SK-N-SH (cell line): ENCODE results near the gene BRD3. TPM values are rescaled to one million over a fixed set of nuclear protein-coding genes. Genes with fewer than 3 reads are reported as not detected.

Experiments
- CTCF ChIA-PET: fragments of 300-600, 350-600 bp; formaldehyde crosslinking; extraction: SDS; loops from one replicate; lab custom pipeline; 2021; lab: Yijun Ruan, JAX
- POLR2A ChIA-PET: fragments of 350-600 bp; sonication (Branson Sonifier 250); formaldehyde crosslinking; extraction: SDS; loops from one replicate; lab custom pipeline; 2020; ENCODE audit warnings: antibody characterized with exemption, inconsistent platforms; lab: Yijun Ruan, JAX
- DNase-seq: peaks from one replicate; pipeline ENCODE4 v3.0.0; 2012
- H2AFZ ChIP-seq: fragments of 200-600 bp; sonication (generic); 2 replicates; pipeline ENCODE4 v1.8.1; 2016; ENCODE audit warnings: antibody characterized with exemption, mild to moderate bottlenecking, low read depth
- H3F3A ChIP-seq: fragments of 200-600 bp; sonication (generic); replicated peaks from 2 replicates; pipeline ENCODE3; 2016; ENCODE audit warnings: antibody characterized with exemption, mild to moderate bottlenecking; ENCODE audit not compliant: insufficient read depth
- H3K27ac ChIP-seq, 2 experiments: fragments of 200-500 bp in 1 of 2; fragments of 200-600 bp in 1 of 2; sonication (Bioruptor generic) in 1 of 2; sonication (generic), shearing (Covaris generic) in 1 of 2; 2 replicates each; pipeline versions ENCODE4 v1.5.1 to v1.6.1; 2014 to 2016; ENCODE audit warnings: low read depth in 2 of 2, inconsistent platforms in 1 of 2, low read length in 1 of 2, mild to moderate bottlenecking in 1 of 2, mixed read lengths in 1 of 2
- H3K27me3 ChIP-seq: fragments of 200-600 bp; sonication (generic), shearing (Covaris generic); 2 replicates; pipeline ENCODE4 v1.6.1; 2016; ENCODE audit warnings: mixed run types; ENCODE audit not compliant: insufficient read depth
- H3K36me3 ChIP-seq, 2 experiments: fragments of 200-500 bp in 1 of 2; fragments of 200-600 bp in 1 of 2; sonication (Bioruptor generic) in 1 of 2; sonication (generic) in 1 of 2; replicated peaks in 1 of 2; 2 replicates each; pipeline versions ENCODE3 to v1.5.1; 2014 to 2016; ENCODE audit warnings: low read length in 1 of 2, mild to moderate bottlenecking in 1 of 2; ENCODE audit not compliant: insufficient read depth in 2 of 2, control insufficient read depth in 1 of 2
- H3K4me1 ChIP-seq, 2 experiments: fragments of 200-500 bp in 1 of 2; fragments of 200-600 bp in 1 of 2; sonication (Bioruptor generic) in 1 of 2; sonication (generic), shearing (Covaris generic) in 1 of 2; 2 replicates each; pipeline versions ENCODE4 v1.5.1 to v1.6.1; 2014 to 2016; ENCODE audit warnings: low read depth in 1 of 2, low read length in 1 of 2, mixed run types in 1 of 2; ENCODE audit not compliant: insufficient read depth in 2 of 2, control insufficient read depth in 1 of 2
- H3K4me2 ChIP-seq: fragments of 200-600 bp; sonication (generic), shearing (Covaris generic); 2 replicates; pipeline ENCODE4 v1.6.1; 2017; ENCODE audit warnings: mixed run types
- H3K4me3 ChIP-seq, 2 experiments: fragments of 200-500 bp in 1 of 2; fragments of 200-600 bp in 1 of 2; sonication (Bioruptor generic) in 1 of 2; sonication (generic), shearing (Covaris generic) in 1 of 2; 2 replicates each; pipeline versions ENCODE4 v1.5.1 to v1.8.1; 2014 to 2016; ENCODE audit warnings: low read depth in 2 of 2, inconsistent platforms in 1 of 2, low read length in 1 of 2, mild to moderate bottlenecking in 1 of 2, mixed read lengths in 1 of 2, moderate library complexity in 1 of 2
- H3K79me2 ChIP-seq: fragments of 200-600 bp; sonication (generic); 2 replicates; pipeline ENCODE4 v1.8.1; 2017; ENCODE audit warnings: mild to moderate bottlenecking; ENCODE audit not compliant: insufficient read depth
- H3K9ac ChIP-seq: fragments of 200-600 bp; sonication (generic); 2 replicates; pipeline ENCODE4 v1.6.1; 2017; ENCODE audit warnings: mixed run types
- H3K9me2 ChIP-seq: fragments of 200-600 bp; sonication (generic); 2 replicates; pipeline ENCODE4 v1.6.1; 2017; ENCODE audit warnings: mixed run types
- H3K9me3 ChIP-seq: fragments of 200-600 bp; sonication (generic); 2 replicates; pipeline ENCODE4 v1.6.1; 2017; ENCODE audit warnings: mixed run types, mild to moderate bottlenecking, moderate library complexity
- H4K20me1 ChIP-seq: fragments of 200-600 bp; sonication (generic); 2 replicates; pipeline ENCODE4 v1.6.1; 2017; ENCODE audit warnings: mild to moderate bottlenecking, mixed run types; ENCODE audit not compliant: insufficient read depth
- CHD2 ChIP-seq: fragments of 150-350 bp; IDR thresholded peaks from 2 replicates; pipeline ENCODE4 v1.6.1; 2018; ENCODE audit warnings: low read length; ENCODE audit not compliant: partially characterized antibody
- ELF1 ChIP-seq: IDR thresholded peaks from 2 replicates; pipeline ENCODE4 v1.4.0; 2012
- FOXM1 ChIP-seq: IDR thresholded peaks from 2 replicates; pipeline ENCODE4 v1.4.0; 2012; ENCODE audit warnings: low read depth, mild to moderate bottlenecking
- GABPA ChIP-seq: IDR thresholded peaks from 2 replicates; pipeline ENCODE4 v1.4.0; 2012; ENCODE audit warnings: low read depth, mild to moderate bottlenecking
- NRF1 ChIP-seq: IDR thresholded peaks from 2 replicates; pipeline ENCODE4 v1.6.1; 2012; ENCODE audit warnings: low read depth, mild to moderate bottlenecking, low read length
- RAD21 ChIP-seq: IDR thresholded peaks from 2 replicates; pipeline ENCODE4 v1.6.1; 2012; ENCODE audit warnings: mild to moderate bottlenecking, low read length
- REST ChIP-seq: IDR thresholded peaks from 2 replicates; pipeline ENCODE4 v1.6.1; 2012; ENCODE audit warnings: mild to moderate bottlenecking, low read depth, low read length, moderate library complexity
- RFX5 ChIP-seq: IDR thresholded peaks from 2 replicates; pipeline ENCODE4 v1.6.1; 2012; ENCODE audit warnings: mild to moderate bottlenecking, improper control_type of control experiment, low read length
- RXRA ChIP-seq: IDR thresholded peaks from 2 replicates; pipeline ENCODE4 v1.4.0; 2012; ENCODE audit warnings: low read depth, mild to moderate bottlenecking, borderline replicate concordance
- SIN3A ChIP-seq: IDR thresholded peaks from 2 replicates; pipeline ENCODE4 v1.6.1; 2012; ENCODE audit warnings: low read depth, mild to moderate bottlenecking, low read length, moderate library complexity, borderline replicate concordance
- SMC3 ChIP-seq: IDR thresholded peaks from 2 replicates; pipeline ENCODE4 v1.6.1; 2012; ENCODE audit warnings: low read depth, low read length, improper control_type of control experiment
- TCF12 ChIP-seq: IDR thresholded peaks from 2 replicates; pipeline ENCODE4 v1.4.0; 2012
- WGBS: methylation state at CpG from one replicate; pipeline ENCODE4 v1.1.6; 2017; ENCODE audit warnings: low lambda C conversion rate; 5-methylcytosine and 5-hydroxymethylcytosine counted together
- polyA plus RNA-seq, 3 experiments: library from polyadenylated mRNA; depleted of rRNA; stranded (reverse); fragments of >200 nt; gene quantifications; 2 replicates each; pipeline ENCODE4 v1.2.3, GENCODE V29; 2012

Gene BRD3
- polyA plus RNA-seq, 1 of the 3 experiments (the other 2 are of a cell fraction), result 11.4 TPM

- TF ChIP-seq REST (no peak), RAD21 (no peak), GABPA (no peak), FOXM1 (no peak), TCF12 (no peak), SIN3A (0 out of 2 replicates have a peak, but pooled peaks have one; percentile 5), RXRA (no peak), NRF1 (peak; percentile 46; the same call in 1 of the 2 replicates)
Measured at GRCh38 chr9:134067904-134068743, at the start of gene BRD3 (continued).

- whole genome bisulfite sequencing, result 85% methylated on average over 6 of the region's 6 CpGs
Measured at GRCh38 chr9:134112561-134112960, 44.7 kb upstream of the BRD3 start.

GRCh38 chr9:134111064-134111463 is 43.2 kb upstream of the BRD3 start:
- H3K79me2 ChIP-seq, result no peaks in the 10 kb centered on the region
- no peak overlapping the region for H3K4me2 ChIP-seq
- 45% methylated on average over 3 of the region's 9 CpGs for WGBS
- no peak overlapping the region for H3K4me3 ChIP-seq
- ChIA-PET POLR2A (no interaction called here), CTCF (no interaction called here)
- H4K20me1 ChIP-seq, result no peaks in the 10 kb centered on the region
- H2AFZ ChIP-seq, result no peak overlapping the region
- no peaks in the 10 kb centered on the region for H3K4me1 ChIP-seq
- H3K9me2 ChIP-seq, result no peaks in the 10 kb centered on the region
- no peaks in the 10 kb centered on the region; the same call in 1 of the 2 replicates for H3K27me3 ChIP-seq
- DNase-seq, result no peak
- H3K36me3 ChIP-seq, result no peaks in the 10 kb centered on the region
- H3K27ac ChIP-seq, result no peak overlapping the region
- TF ChIP-seq SIN3A, result no peak
- no peak for TF ChIP-seq RFX5
- no peak for TF ChIP-seq SMC3
- TF ChIP-seq ELF1, result no peak
- no peak for TF ChIP-seq RAD21
- H3K9me3 ChIP-seq, result no peaks in the 10 kb centered on the region
- no peaks in the 10 kb centered on the region for H3F3A ChIP-seq
- no peak overlapping the region for H3K9ac ChIP-seq

More at GRCh38 chr9:134112561-134112960, 44.7 kb upstream of the BRD3 start:
- H2AFZ ChIP-seq, result no peak overlapping the region
- H3K9me3 ChIP-seq, result no peaks in the 10 kb centered on the region
- ChIA-PET CTCF (no interaction called here), POLR2A (no interaction called here)
- H4K20me1 ChIP-seq, result no peaks in the 10 kb centered on the region
- H3K36me3 ChIP-seq, result no peaks in the 10 kb centered on the region
- no peaks in the 10 kb centered on the region for H3K27me3 ChIP-seq
- no peak overlapping the region for H3K4me2 ChIP-seq
- no peak overlapping the region for H3K9ac ChIP-seq
- no peak overlapping the region for H3K27ac ChIP-seq
- H3K4me1 ChIP-seq, result no peaks in the 10 kb centered on the region
- H3F3A ChIP-seq, result no peaks in the 10 kb centered on the region
- H3K79me2 ChIP-seq, result no peaks in the 10 kb centered on the region
- TF ChIP-seq CHD2, result no peak
- no peaks in the 10 kb centered on the region for H3K9me2 ChIP-seq
- DNase-seq, result no peak
- H3K4me3 ChIP-seq, result no peak overlapping the region
